Neural crest cell (in vitro differentiated cells): Measurements from ENCODE around the gene TCAP. TPM values are rescaled to one million over a fixed set of nuclear protein-coding genes. Genes with fewer than 3 reads are reported as not detected.

Source experiments
- DNase-seq: peaks from one replicate; pipeline ENCODE4 v3.0.0; 2021; ENCODE audit warnings: low read depth, mixed read lengths, low spot score
- H3K27ac Mint-ChIP-seq: one replicate; pipeline ENCODE4 v1.8.0; 2021; ENCODE audit warnings: mild to moderate bottlenecking, mixed read lengths; ENCODE audit not compliant: unreplicated experiment
- H3K27me3 Mint-ChIP-seq: 2 replicates; pipeline ENCODE4 v1.8.0; 2021; ENCODE audit warnings: low read depth, mild to moderate bottlenecking, mixed read lengths
- H3K36me3 Mint-ChIP-seq: 2 replicates; pipeline ENCODE4 v1.8.0; 2021; ENCODE audit warnings: low read depth, mild to moderate bottlenecking, mixed read lengths
- H3K4me1 Mint-ChIP-seq: 2 replicates; pipeline ENCODE4 v1.8.0; 2021; ENCODE audit warnings: mixed read lengths
- H3K4me3 Mint-ChIP-seq: one replicate; pipeline ENCODE4 v1.8.0; 2021; ENCODE audit warnings: mild to moderate bottlenecking, mixed read lengths
- H3K9me3 Mint-ChIP-seq: 2 replicates; pipeline ENCODE4 v1.8.0; 2021; ENCODE audit warnings: mixed read lengths
- CTCF ChIP-seq: fragments of 200-600 bp; sonication (generic); conservative IDR thresholded peaks from 2 replicates; pipeline ENCODE4 v1.5.0; 2021; ENCODE audit warnings: antibody characterized with exemption, mild to moderate bottlenecking
- total RNA-seq: library from RNA; stranded (reverse); gene quantifications from 2 replicates; pipeline ENCODE4 v1.2.1, GENCODE V29; 2021

TCAP gene
- total RNA-seq, 1 donor from 2014 or later, result 2.8 TPM

DNA sequence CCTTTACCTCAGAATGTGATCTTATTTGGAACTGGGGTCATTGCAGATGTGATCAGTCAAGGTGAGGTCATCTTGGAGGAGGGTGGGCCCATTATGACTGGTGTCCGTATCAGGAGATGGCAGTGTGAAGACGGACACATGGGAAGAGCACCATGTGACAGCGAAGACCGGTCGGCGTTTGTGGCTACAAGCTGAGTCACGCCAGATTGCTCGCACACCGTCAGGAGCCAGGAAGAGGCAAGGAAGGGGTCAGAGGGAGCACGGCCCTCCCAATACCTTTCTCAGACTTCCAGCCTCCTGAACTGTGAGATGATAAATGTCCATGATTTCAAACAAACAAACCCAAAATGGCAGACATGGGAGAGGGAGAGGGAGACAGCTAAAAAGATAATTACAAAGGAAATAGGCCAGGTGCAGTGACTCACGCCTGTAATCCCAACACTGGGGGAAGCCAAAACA lies 15.0 kb upstream of the TCAP start:
- Mint-ChIP-seq H3K27me3 (no peaks in the 10 kb centered on the region), H3K9me3 (no peaks in the 10 kb centered on the region), H3K4me1 (peaks cover 49% of the 10 kb centered on the region), H3K36me3 (peaks cover 3% of the 10 kb centered on the region), H3K4me3 (no peak overlapping the region), H3K27ac (no peak overlapping the region)
- DNase-seq, result no peak
- TF ChIP-seq CTCF, result no peak

GRCh38 chr17:39651923-39652586 lies 13.1 kb upstream of the TCAP start:
- no peaks in the 10 kb centered on the region for H3K9me3 Mint-ChIP-seq
- peaks cover 48% of the 10 kb centered on the region for H3K4me1 Mint-ChIP-seq
- H3K27ac Mint-ChIP-seq, result peak overlapping the region; percentile 85
- peaks cover 3% of the 10 kb centered on the region for H3K36me3 Mint-ChIP-seq
- no peaks in the 10 kb centered on the region for H3K27me3 Mint-ChIP-seq
- TF ChIP-seq CTCF, result no peak
- H3K4me3 Mint-ChIP-seq, result peak overlapping the region; percentile 29
- DNase-seq, result no peak

GRCh38 chr17:39652587-39653315 lies 12.4 kb upstream of the TCAP start:
- Mint-ChIP-seq H3K36me3 (peaks cover 3% of the 10 kb centered on the region), H3K9me3 (no peaks in the 10 kb centered on the region), H3K27ac (peak overlapping the region; percentile 85), H3K27me3 (no peaks in the 10 kb centered on the region), H3K4me3 (peak overlapping the region; percentile 29), H3K4me1 (peaks cover 48% of the 10 kb centered on the region)
- DNase-seq, result no peak
- no peak for TF ChIP-seq CTCF

DNA sequence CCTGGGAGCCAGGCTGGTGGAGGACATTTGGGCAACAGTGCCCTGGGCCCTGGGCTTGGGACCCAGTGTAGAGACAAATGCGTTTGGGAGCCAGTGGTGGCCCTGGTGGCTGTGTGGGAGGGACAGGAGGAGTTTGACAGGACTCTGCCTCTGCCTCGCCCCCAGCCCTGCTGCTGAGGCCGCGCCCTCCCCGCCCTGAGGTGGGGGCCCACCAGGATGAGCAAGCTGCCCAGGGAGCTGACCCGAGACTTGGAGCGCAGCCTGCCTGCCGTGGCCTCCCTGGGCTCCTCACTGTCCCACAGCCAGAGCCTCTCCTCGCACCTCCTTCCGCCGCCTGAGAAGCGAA lies 11.9 kb upstream of the TCAP start:
- Mint-ChIP-seq H3K27me3 (no peaks in the 10 kb centered on the region), H3K9me3 (no peaks in the 10 kb centered on the region), H3K36me3 (peaks cover 3% of the 10 kb centered on the region), H3K4me1 (peaks cover 48% of the 10 kb centered on the region), H3K4me3 (no peak overlapping the region), H3K27ac (peak overlapping the region; percentile 85)
- DNase-seq, result no peak
- TF ChIP-seq CTCF, result no peak

DNA sequence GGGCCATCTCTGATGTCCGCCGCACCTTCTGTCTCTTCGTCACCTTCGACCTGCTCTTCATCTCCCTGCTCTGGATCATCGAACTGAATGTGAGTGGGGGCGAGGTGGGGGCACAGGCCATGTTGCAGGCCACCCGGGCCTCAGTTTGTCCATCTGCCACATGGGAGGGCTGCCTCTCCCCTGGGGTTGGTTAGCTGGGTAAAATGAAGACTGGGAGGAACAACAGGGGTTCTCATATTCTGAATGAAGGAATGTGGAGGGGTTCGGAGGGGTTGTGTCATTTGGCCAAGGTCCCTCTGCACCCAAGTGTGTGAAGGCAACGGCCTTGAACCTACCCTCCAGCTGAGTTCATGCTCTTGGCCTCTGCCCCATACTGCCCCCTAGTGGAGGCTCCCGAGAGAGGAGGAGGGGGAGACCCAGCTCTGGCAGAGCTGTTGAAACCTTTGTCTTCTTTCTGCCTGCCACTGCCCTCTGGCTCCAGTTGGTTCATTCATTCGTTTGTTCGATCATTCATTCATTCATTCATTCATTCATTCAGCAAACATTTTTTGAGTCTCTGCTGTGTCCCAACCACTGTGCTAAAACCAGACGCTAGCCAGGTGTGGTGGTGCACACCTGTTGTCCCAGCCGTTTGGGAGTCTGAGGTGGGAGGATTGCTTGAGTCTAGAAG lies 11.4 kb upstream of the TCAP start:
- Mint-ChIP-seq H3K4me3 (peak overlapping the region; percentile 64), H3K27me3 (no peaks in the 10 kb centered on the region), H3K36me3 (peaks cover 3% of the 10 kb centered on the region), H3K27ac (peak overlapping the region; percentile 87), H3K4me1 (peaks cover 48% of the 10 kb centered on the region), H3K9me3 (no peaks in the 10 kb centered on the region)
- peak; percentile 72 for DNase-seq
- peak; percentile 78 for TF ChIP-seq CTCF
